Fibroblast of pulmonary artery (primary cell): ENCODE measurements around the gene SLC25A39.

Experiments
- DNase-seq: peaks from one replicate; pipeline ENCODE4 v3.0.0-alpha.2; 2010; ENCODE audit warnings: low read depth
- H3K4me3 ChIP-seq: replicated peaks from 2 replicates; pipeline ENCODE4 v1.5.1; 2011; ENCODE audit warnings: low read depth, mild to moderate bottlenecking, control low read depth, low read length, moderate library complexity
- CTCF ChIP-seq: IDR thresholded peaks from 2 replicates; pipeline ENCODE4 v1.5.1; 2011; ENCODE audit warnings: mild to moderate bottlenecking, control low read depth, low read length, inconsistent platforms; ENCODE audit errors: missing control alignments

The SLC25A39 gene

GRCh38 chr17:44304651-44305050, 20.0 kb downstream of the SLC25A39 start:
- no peak overlapping the region for H3K4me3 ChIP-seq
- no peak for TF ChIP-seq CTCF
- DNase-seq, result no peak

GRCh38 chr17:44297975-44298374, 26.6 kb downstream of the SLC25A39 start:
- no peak for DNase-seq
- no peak for TF ChIP-seq CTCF
- H3K4me3 ChIP-seq, result no peak overlapping the region

- no peak overlapping the region for H3K4me3 ChIP-seq
- TF ChIP-seq CTCF, result no peak
- DNase-seq, result no peak
Observed at GRCh38 chr17:44293509-44294226, 31.0 kb downstream of the SLC25A39 start.

GRCh38 chr17:44287651-44288050, 37.0 kb downstream of the SLC25A39 start:
- TF ChIP-seq CTCF, result no peak
- H3K4me3 ChIP-seq, result no peak overlapping the region
- no peak for DNase-seq

- no peak for TF ChIP-seq CTCF
- DNase-seq, result no peak
- no peak overlapping the region for H3K4me3 ChIP-seq
Observed at GRCh38 chr17:44284024-44284400, 40.6 kb downstream of the SLC25A39 start.

- DNase-seq, result no peak
- no peak overlapping the region for H3K4me3 ChIP-seq
- no peak for TF ChIP-seq CTCF
Observed at GRCh38 chr17:44283344-44284023, 41.1 kb downstream of the SLC25A39 start.
